Cortex of kidney (tissue), 1 donor: ENCODE measurements around the gene CHRNA7.

Source experiments
- DNase-seq: peaks from one replicate; lab custom pipeline; 2025; lab: John Stamatoyannopoulos, UW

CHRNA7 gene

GRCh38 chr15:32089851-32090359 lies 59.6 kb downstream of the CHRNA7 start:
- DNase-seq: no peak

GRCh38 chr15:32091505-32092380 lies 61.4 kb downstream of the CHRNA7 start:
- no peak for DNase-seq

GRCh38 chr15:32096213-32096612 lies 65.9 kb downstream of the CHRNA7 start:
- no peak for DNase-seq

GRCh38 chr15:32096916-32097617 lies 66.8 kb downstream of the CHRNA7 start:
- no peak for DNase-seq

GRCh38 chr15:32098033-32098432 lies 67.7 kb downstream of the CHRNA7 start:
- no peak for DNase-seq

- no peak for DNase-seq
Measured at GRCh38 chr15:32099097-32099785, 68.9 kb downstream of the CHRNA7 start.

GRCh38 chr15:32099956-32100684 lies 69.8 kb downstream of the CHRNA7 start:
- no peak for DNase-seq

- no peak for DNase-seq
Measured at GRCh38 chr15:32104061-32104995, 74.0 kb downstream of the CHRNA7 start.

- DNase-seq: no peak
Measured at GRCh38 chr15:32105258-32106241, 75.2 kb downstream of the CHRNA7 start.

- DNase-seq: no peak
Measured at GRCh38 chr15:32106401-32107381, 76.4 kb downstream of the CHRNA7 start.

GRCh38 chr15:32107477-32108080 lies 77.3 kb downstream of the CHRNA7 start:
- no peak for DNase-seq

- no peak for DNase-seq
Measured at GRCh38 chr15:32108661-32109060, 78.3 kb downstream of the CHRNA7 start.

GRCh38 chr15:32112101-32112500 lies 81.8 kb downstream of the CHRNA7 start:
- DNase-seq: no peak

GRCh38 chr15:32113224-32113623 lies 82.9 kb downstream of the CHRNA7 start:
- no peak for DNase-seq

- no peak for DNase-seq
Measured at GRCh38 chr15:32117122-32117521, 86.8 kb downstream of the CHRNA7 start.

GRCh38 chr15:32119286-32119685 lies 89.0 kb downstream of the CHRNA7 start:
- DNase-seq: no peak

GRCh38 chr15:32119694-32120330 lies 89.5 kb downstream of the CHRNA7 start:
- no peak for DNase-seq
